Heart left ventricle (tissue), 16 donors: ENCODE results near the gene CFAP299. TPM values are rescaled to one million over a fixed set of nuclear protein-coding genes. Genes with fewer than 3 reads are reported as not detected.

Experiments
- ATAC-seq, 4 donors: fragments of 200-7000 bp; cut with Tn5 transposase; one replicate each; pipeline ENCODE4 v1.9.1; 2020 to 2022; ENCODE audit warnings: moderate library complexity in 4 of 4, mild to moderate bottlenecking in 3 of 4, moderate number of reproducible peaks in 1 of 4
- DNase-seq, 5 donors: peaks; one replicate each; pipeline ENCODE4 v3.0.0-alpha.2; 2020
- H3K27ac ChIP-seq, 12 donors: fragments of 200-600 bp; sonication (generic) in 4 of 12; one replicate each; pipeline versions ENCODE4 v1.5.0 to v1.8.0; 2016 to 2022; ENCODE audit warnings: mild to moderate bottlenecking in 2 of 12
- H3K27me3 ChIP-seq, 9 donors: fragments of 200-600 bp; sonication (generic) in 2 of 9; one replicate each; pipeline versions ENCODE4 v1.5.1 to v1.8.0; 2016 to 2022; ENCODE audit warnings: mild to moderate bottlenecking in 3 of 9
- H3K36me3 ChIP-seq, 9 donors: fragments of 200-600 bp; sonication (generic) in 2 of 9; one replicate each; pipeline versions ENCODE4 v1.5.0 to v1.8.0; 2018 to 2022; ENCODE audit warnings: mild to moderate bottlenecking in 2 of 9
- H3K4me1 ChIP-seq, 12 donors: fragments of 200-600 bp; sonication (generic) in 4 of 12; one replicate each; pipeline versions ENCODE4 v1.5.0 to v1.8.0; 2016 to 2022; ENCODE audit warnings: mild to moderate bottlenecking in 3 of 12
- H3K4me3 ChIP-seq, 12 donors: fragments of 200-600 bp; sonication (generic) in 4 of 12; one replicate each; pipeline versions ENCODE4 v1.5.0 to v1.8.0; 2017 to 2022; ENCODE audit warnings: mild to moderate bottlenecking in 9 of 12, moderate library complexity in 4 of 12
- H3K9me3 ChIP-seq, 12 donors: fragments of 200-600 bp; sonication (generic) in 4 of 12; one replicate each; pipeline versions ENCODE4 v1.5.0 to v1.8.0; 2016 to 2022; ENCODE audit warnings: mild to moderate bottlenecking in 1 of 12
- POLR2A ChIP-seq, 2 donors: fragments of 450-650 bp; IDR thresholded peaks; one replicate each; pipeline ENCODE4 v1.6.1; 2017; ENCODE audit warnings: antibody characterized with exemption in 2 of 2, mild to moderate bottlenecking in 2 of 2, moderate library complexity in 2 of 2
- WGBS, 4 donors: extraction: QIAGEN DNeasy Blood & Tissue Kit in 2 of 4; methylation state at CpG; one replicate each; pipeline versions ENCODE4 v1.1.5 to v1.1.7; 2013 to 2018; 5-methylcytosine and 5-hydroxymethylcytosine counted together
- intact Hi-C, 10 donors: fragments of 100-400 bp; cut with DNase I; formaldehyde crosslinking; loops; one replicate each; pipeline versions ENCODE4 v1.11.1 to v1.14.2; 2022
- polyA plus RNA-seq, 2 donors: library from polyadenylated mRNA; stranded (reverse); fragments of 200-250 nt; gene quantifications; one replicate each; pipeline ENCODE4 v1.2.3, GENCODE V29; 2013
- total RNA-seq, 9 donors: library from RNA; depleted of rRNA in 2 of 9; stranded (reverse); fragments of >200 nt in 2 of 9; fragmentation: NEBNext Ultra II Directional in 3 of 9; extraction: Animal tissue kit (Norgen Biotek cat#: 25700) in 3 of 9; gene quantifications; one replicate each; pipeline versions ENCODE4 v1.1.0 to v1.2.4, GENCODE V29; 2016 to 2023
- TF ChIP-seq, protein P1 (sequence below), 12 donors: fragments of 200-600 bp; sonication (generic) in 4 of 12; IDR thresholded peaks; one replicate each; pipeline versions ENCODE4 v1.5.0 to v1.8.0; 2018 to 2022; ENCODE audit warnings: antibody characterized with exemption in 12 of 12, mild to moderate bottlenecking in 5 of 12
- donor health status: ischemic (EF 13 %, LVEDD 7.1; RV severe dilation, severe dysfunction).
- donor health status: healthy with polysubstance abuse.
- donor health status: DM: no; HTN: yes; CAD: no.
- donor health status: DM: no; HTN: no; CAD: no.
- donor health status: ischemic (EF 25% LVEDD 6.9; RV normal size, moderate dysfunction).
- donor health status: ischemic (EF 25% LVEDD 5.7; RV mildly dilated, moderate dysfunction).
- donor health status: healthy.
- donor health status: DM: yes; HTN: yes; CAD: no.
- donor health status: ischemic (EF 35%, LVEDD 5.7; RV mildly dilated, moderate dysfunction).
- donor health status: nonischemic (EF 11% LVEDD 7.7; RV severe dilation, severe dysfunction).
- donor health status: DM: yes; HTN: yes; CAD: no.
- donor health status: PGD.
- donor health status: ischemic (EF 29% LVEDD 5.4; RV normal size, mild dysfunction).
- donor health status: nonischemic (EF 23%, LVEDD 6.1; RV moderate dilation, normal function).

The CFAP299 gene
- total and polyA plus RNA-seq, 11 donors, result 0.25 TPM; not detected in 10

DNA sequence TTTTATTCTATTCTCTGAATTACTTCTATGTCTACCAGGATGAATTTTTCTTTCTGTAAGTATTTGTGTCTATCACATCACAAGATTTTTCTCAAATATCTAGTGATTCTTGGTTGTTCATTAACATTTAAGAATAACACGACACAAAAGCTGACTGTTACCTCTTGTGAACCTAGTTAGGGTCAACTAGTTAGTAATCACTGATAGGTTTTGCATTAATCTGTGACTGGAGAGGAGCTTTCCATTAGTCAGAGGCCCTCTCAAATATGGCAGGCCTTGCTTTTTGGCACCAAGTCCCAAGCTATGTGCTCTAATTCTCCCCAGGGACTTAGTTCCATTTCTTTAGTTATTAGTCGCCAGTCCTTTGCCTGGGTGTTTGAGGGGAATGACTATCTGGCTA lies 259.2 kb downstream of the CFAP299 start:
- Histone ChIP-seq H3K4me1 (no peaks in the 10 kb centered on the region), H3K27ac (no peak overlapping the region), H3K36me3 (no peaks in the 10 kb centered on the region), H3K4me3 (no peak overlapping the region), H3K27me3 (no peaks in the 10 kb centered on the region), H3K9me3 (no peaks in the 10 kb centered on the region)
- no peak for DNase-seq
- 78 to 87% (median 83%) methylated on average over 2 of the region's 2 CpGs for WGBS, 4 donors
- TF ChIP-seq POLR2A (IDR thresholded peaks at IDR 0.05), result no peak
- TF ChIP-seq, protein P1, sequence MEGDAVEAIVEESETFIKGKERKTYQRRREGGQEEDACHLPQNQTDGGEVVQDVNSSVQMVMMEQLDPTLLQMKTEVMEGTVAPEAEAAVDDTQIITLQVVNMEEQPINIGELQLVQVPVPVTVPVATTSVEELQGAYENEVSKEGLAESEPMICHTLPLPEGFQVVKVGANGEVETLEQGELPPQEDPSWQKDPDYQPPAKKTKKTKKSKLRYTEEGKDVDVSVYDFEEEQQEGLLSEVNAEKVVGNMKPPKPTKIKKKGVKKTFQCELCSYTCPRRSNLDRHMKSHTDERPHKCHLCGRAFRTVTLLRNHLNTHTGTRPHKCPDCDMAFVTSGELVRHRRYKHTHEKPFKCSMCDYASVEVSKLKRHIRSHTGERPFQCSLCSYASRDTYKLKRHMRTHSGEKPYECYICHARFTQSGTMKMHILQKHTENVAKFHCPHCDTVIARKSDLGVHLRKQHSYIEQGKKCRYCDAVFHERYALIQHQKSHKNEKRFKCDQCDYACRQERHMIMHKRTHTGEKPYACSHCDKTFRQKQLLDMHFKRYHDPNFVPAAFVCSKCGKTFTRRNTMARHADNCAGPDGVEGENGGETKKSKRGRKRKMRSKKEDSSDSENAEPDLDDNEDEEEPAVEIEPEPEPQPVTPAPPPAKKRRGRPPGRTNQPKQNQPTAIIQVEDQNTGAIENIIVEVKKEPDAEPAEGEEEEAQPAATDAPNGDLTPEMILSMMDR (IDR thresholded peaks at IDR 0.05), result no peak
- no peak for ATAC-seq
- intact Hi-C loops, result no loop called here

DNA sequence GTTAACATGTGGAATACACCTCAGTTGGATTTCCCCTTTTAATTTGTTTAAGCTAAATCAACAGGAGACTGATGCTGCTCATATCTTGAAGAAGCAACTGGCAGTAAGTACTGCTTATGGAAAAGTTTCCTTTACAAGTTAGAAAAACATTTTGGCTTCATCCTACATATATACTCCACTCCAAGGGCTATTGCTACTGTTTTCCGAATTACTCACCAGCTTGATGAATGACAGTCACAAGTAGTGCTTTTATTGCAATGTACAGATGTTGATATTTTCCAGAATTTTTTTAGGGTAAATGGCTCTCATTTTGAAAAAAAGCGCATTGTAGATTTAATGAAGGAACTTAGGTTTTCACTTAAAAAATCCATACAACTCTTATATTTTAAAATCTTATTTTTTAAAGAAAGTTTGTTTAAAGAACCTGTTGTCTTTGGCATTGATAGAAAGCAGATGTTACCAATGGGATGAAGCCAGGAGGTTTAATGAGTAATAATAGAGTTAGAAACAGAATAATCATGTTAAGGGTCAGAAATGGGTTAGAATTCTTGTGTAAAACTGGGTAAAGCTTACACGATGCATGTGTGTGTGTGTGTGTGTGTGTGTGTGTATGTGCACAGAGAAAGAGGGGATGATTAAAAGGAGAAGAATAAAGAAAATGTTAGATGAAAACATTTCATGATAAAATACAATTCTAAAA lies 272.9 kb downstream of the CFAP299 start:
- no peak overlapping the region for H3K4me3 ChIP-seq
- H3K4me1 ChIP-seq, result no peaks in the 10 kb centered on the region
- peaks cover 0 to 5% (median 0%) of the 10 kb centered on the region in 12 donors for H3K9me3 ChIP-seq
- no peak overlapping the region for H3K27ac ChIP-seq
- H3K27me3 ChIP-seq, result no peaks in the 10 kb centered on the region
- TF ChIP-seq POLR2A (IDR thresholded peaks at IDR 0.05), result no peak
- TF ChIP-seq, protein P1 (IDR thresholded peaks at IDR 0.05), result no peak
- ATAC-seq (no peak), DNase-seq (no peak)
- 77 to 85% (median 81%) methylated on average over 3 of the region's 3 CpGs for WGBS, 4 donors
- intact Hi-C loops, result no loop called here
- no peaks in the 10 kb centered on the region for H3K36me3 ChIP-seq

DNA sequence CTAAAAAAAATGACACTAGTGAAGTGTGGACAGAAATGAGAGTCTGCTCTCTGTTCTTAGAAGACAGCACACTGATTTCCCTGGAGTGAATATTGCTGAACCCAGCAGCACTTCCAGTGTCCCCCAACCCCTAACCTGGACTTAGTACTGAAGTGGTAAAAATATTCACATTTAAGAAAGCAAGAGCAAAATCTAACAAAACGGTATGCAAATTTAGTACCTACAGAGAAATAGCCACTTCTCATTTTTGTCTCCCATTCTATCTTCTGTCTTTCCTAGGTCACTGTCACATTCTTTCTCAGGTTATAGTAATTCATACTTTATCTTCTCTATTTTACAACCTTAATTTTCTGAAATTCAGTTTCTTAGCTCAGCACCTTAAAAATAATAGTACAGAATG lies 274.7 kb downstream of the CFAP299 start:
- no peak for DNase-seq
- Histone ChIP-seq H3K4me1 (no peaks in the 10 kb centered on the region), H3K4me3 (no peak overlapping the region), H3K9me3 (peaks cover 0 to 5% (median 0%) of the 10 kb centered on the region in 12 donors), H3K36me3 (no peaks in the 10 kb centered on the region), H3K27ac (no peak overlapping the region), H3K27me3 (no peaks in the 10 kb centered on the region)
- intact Hi-C loops, result no loop called here
- WGBS, 4 donors, result 80 to 85% (median 83%) methylated on average over 1 of the region's 1 CpG
- ATAC-seq, result no peak
- TF ChIP-seq, protein P1 (IDR thresholded peaks at IDR 0.05), result no peak
- no peak for TF ChIP-seq POLR2A (IDR thresholded peaks at IDR 0.05)

DNA sequence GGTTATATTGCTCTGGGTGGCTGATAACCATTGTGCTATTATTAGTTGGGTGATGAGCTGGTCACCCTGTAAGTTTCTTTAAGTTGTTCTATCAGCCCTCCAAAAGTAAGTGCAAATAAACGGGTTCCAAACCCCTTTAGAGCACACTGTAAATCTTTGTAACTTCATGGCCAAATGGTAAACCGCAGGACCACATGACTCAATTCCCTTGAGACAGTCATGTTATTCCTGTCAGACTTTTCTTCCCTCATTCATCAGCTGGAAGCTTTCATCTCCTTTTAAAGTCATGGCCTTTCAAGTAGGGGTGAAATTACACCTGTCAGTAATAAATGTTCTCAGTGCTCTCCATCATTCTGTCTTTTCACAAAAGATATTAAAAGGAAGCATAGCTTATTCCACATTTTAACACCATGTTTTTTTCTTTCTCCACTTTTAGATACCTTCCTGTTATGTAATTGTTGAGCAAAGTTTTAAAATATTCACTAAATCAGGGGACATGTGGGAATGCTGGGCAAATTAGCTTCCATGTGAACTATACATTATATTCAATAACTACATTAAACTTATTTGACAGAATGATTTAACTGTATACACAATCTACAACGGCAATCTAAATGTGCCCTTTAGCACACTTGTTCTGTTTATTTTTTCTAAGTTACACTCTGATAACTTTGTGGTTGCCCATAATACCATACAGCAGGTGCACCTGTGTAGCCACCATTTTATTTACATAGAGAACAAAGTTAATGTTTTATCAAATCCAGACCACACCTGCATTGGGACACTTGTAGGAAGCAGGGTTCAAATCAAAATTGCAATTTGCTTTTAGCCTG lies 275.5 kb downstream of the CFAP299 start:
- Histone ChIP-seq H3K9me3 (peaks cover 0 to 5% (median 0%) of the 10 kb centered on the region in 12 donors), H3K4me1 (no peaks in the 10 kb centered on the region), H3K27ac (no peak overlapping the region), H3K27me3 (no peaks in the 10 kb centered on the region), H3K4me3 (no peak overlapping the region), H3K36me3 (no peaks in the 10 kb centered on the region)
- intact Hi-C loops, result no loop called here
- TF ChIP-seq POLR2A (IDR thresholded peaks at IDR 0.05), result no peak
- TF ChIP-seq, protein P1 (IDR thresholded peaks at IDR 0.05), result no peak
- 43 to 55% (median 51%) methylated on average over 3 of the region's 3 CpGs for WGBS, 4 donors
- ATAC-seq, result no peak
- no peak for DNase-seq
